Measurements from ENCODE around the gene SLC6A20.

The SLC6A20 gene

DNA sequence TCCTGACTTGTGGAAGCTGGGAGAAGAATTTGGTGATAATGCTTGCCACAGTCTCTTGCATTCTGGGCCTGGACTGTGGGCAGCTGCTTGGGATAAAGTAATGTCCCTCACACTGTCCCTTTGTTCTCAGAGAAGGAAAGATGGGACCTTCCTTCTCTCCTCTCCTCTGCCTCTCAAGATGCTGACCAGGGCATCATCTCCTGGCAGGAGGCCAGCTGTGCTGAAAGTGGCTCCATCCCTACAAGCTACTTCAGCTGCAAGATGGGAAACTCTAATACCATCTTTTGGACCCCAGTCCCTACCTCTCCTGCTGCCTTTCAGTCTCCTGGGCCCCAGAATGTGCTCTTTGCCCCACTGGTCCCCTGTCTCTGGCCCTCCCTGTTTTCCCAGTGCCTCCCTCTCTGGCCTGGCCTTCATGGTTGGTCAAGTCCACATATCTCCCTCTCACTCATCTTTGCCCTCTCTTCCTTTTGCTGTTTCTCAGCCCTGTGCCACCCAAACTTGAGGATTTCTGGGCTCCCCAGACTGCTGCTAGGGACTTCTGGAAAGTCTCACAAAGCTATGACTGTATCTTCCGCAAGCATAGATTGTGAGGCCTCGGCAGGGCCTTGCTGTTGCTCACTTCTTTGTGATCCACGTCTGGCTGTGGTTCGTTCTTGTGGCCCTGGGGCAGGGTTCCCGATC is 7.1 kb upstream of the SLC6A20 start:
- intact Hi-C loops (cut with DNase I): no loop called here
- no peak for DNase-seq

DNA sequence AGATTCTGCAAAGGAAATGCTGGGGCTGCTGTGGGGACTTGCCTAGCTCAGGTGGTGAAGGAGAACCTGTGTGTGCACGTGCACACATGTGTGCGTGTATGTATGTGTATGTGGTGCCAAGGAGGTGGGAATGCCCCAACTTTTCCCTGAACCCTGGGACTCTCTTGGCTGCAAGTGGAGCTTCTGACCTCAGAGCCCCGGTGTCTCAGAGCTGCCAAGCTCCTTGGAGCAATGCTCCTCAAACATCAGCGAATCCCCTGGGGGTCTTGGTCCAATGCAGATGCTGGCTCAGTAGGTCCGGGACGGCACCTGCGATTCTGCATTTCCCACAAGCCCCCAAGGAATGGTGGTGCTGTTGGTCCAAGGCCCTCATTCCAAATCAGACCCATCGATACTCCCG is 5.8 kb upstream of the SLC6A20 start:
- no peak for DNase-seq
- intact Hi-C loops (cut with DNase I): no loop called here

DNA sequence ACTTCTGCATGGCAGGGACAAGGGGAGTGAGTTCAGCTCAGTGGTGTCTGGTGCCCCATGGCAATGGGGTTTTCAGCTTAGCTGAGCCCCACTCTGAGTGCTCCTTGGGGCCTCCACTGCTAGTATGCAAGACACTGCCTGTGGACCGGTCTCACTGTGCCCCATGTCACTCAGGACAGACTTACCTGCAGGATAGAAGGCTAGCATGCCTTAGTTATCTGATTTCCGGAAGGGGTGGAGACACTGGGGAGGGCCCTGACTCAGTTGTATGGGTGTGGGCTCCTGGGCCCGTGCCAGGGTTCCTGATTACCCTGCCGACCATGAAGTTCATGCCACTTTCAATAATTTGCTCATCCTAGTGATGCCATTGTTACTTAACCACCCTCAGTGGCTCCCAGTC is 4.3 kb upstream of the SLC6A20 start:
- intact Hi-C loops (cut with DNase I): no loop called here
- no peak for DNase-seq

DNA sequence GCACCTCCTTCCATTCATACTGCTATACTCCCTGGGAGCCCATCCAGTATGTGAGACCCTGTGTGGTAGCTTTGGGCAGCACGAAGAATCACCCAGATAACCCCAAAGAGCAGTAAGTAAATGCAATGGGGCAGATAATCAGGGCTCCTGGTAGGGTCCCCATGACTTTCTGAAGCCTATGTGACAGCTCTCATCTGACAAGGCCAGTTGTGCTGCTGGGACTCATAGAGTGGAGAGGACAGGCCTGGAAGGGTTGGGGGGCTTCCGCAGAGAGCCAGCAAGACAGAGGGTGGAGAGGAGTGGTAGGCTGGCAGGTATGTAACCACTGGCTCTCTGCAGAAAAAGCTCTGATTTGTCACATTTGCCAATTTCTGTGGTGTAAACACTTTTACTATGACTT is 3.2 kb upstream of the SLC6A20 start:
- DNase-seq: no peak
- intact Hi-C loops (cut with DNase I): no loop called here

DNA sequence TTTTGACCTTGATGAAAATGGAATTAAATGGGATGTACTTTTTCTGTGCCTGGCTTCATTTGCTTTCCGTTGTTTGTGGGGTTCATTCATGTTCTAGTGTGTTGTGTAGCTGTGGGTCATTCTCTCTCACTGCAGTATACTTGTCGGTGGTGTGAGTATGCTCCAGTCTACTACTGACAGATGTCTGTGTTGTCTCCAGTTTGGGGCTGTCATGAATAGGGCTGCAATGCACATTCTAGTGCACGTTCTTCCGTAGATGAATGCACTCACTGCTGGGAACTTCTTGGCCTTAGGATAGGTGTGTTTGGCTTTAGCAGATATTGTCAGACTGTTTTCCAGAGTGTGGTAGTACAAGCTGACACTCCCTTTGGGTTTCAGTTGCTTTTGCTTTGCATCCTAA is 1.7 kb upstream of the SLC6A20 start:
- intact Hi-C loops (cut with DNase I): no loop called here
- no peak for DNase-seq

DNA sequence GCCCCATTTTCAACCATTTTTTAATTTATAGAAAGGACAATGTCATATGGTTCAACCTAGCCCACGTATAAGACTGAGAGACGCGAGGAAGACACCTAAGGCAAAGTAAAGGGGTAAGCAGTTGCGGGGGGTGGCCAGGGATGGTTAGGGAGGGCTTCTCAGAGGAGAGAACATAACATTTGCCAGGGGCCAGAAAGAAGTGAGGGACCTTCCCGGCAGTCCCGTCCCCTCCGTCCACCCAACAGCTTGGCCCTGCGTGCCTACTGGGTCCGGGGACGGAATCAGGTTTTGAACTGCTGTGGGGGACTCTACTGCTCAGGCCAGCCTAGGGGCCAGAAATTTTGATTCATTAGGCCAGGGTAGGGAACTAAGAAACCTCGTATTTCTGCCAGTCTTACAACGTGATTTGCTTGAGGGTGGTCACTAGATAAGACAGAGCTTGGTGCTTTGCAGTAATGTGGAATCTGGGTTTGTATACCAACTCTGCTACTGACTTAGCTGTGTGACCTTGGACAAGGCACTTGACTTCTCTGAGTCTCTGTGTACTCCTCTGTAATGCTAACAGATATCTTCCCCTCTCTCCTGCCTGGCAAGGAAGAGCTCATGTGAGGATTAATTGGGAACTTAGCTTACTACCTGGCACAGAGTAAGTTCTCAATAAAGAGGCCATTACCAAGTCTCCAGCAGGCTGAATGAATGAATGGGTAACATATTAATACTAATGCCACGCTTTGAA is 734 bp upstream of the SLC6A20 start:
- no peak for DNase-seq
- intact Hi-C loops (cut with DNase I): no loop called here

DNA sequence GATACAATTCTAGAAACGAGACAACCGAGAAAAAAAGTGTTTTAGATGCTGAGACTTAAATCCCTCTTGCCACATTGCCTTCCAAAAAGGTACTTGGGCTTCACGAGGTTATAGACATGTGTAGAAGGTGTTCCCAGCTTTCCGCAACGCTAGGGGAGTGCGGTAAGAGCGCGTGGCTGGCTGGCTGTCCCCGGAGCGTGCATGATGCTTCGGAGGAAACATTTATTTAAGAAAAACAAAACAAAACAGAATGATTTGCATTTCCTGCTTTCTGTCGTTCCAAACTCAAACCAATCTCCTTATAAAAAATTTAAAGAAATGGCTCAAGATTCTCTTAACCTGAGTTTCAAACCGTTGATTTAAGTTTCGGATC is 841 bp downstream of the SLC6A20 start:
- intact Hi-C loops (cut with DNase I): no loop called here
- no peak for DNase-seq

DNA sequence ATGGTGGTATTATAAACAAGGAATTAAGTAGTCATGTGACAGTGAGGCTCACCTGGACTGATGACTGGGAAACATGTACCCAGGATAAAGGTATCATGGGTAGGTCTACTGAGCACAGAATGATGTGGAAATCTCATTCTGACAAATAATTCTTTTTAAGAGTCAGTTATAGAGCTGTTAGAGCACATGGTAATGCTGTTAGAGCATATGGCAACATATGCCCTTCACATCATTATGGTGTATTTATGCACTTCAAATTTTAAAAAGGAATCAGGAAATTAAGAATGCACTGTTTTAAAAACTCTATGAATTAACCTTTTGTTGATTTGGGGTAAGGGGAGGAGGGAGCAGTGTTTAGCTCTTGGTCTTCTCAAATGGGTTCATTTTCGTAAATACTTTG is 1.7 kb downstream of the SLC6A20 start:
- DNase-seq: no peak
- intact Hi-C loops (cut with DNase I): no loop called here

DNA sequence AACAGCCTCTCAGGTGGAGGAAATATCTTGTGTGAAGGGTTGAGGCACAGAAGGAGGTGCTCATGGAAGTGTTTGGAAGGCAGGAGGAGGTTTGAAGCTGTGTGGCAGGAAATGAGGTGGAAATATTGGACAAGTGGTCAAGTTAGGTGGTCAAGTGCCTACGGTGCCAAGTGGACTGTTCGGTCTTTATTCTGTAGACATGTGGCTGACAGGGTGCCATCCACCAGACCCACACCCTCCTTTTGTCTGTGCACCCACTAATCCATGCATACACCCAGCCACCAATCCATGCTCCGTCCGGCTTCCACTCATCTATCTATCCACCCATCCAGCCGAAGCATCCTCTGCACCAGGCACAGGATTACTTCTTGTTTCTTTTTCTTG is 2.2 kb downstream of the SLC6A20 start:
- no peak for DNase-seq
- intact Hi-C loops (cut with DNase I): no loop called here

DNA sequence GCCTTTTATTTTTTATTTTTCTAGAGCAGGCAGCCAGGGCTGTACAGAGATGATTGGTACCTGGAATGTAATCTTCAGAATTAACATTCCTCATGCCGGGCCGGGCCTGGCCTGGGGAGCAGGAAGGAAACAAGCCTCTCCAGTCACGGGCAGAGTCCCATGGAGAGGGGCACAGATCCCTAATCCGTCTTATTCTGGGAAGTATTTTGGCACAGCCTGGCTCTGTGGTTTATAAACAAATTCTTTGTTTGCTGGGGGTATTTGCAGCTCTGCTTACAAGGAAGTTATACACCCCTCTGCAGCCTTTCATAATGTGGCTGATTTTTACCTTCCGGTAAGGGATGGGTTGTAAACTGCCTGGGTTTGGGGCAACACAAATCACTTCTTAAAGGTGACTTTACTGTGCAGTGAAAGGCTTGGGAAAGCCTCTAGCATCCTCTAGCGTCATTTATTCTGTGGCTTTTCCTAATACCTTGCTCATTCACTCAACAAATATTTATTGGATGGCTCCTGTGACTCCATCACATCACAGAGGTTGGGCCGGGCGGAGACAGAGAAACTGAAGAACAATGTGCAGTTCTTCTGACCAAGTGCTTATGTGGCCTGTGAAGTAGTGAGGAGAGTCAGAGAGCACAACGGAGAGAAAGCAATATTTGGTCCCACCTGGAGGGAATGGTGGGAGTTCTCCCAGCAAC is 2.7 kb downstream of the SLC6A20 start:
- no peak for DNase-seq
- intact Hi-C loops (cut with DNase I): no loop called here

DNA sequence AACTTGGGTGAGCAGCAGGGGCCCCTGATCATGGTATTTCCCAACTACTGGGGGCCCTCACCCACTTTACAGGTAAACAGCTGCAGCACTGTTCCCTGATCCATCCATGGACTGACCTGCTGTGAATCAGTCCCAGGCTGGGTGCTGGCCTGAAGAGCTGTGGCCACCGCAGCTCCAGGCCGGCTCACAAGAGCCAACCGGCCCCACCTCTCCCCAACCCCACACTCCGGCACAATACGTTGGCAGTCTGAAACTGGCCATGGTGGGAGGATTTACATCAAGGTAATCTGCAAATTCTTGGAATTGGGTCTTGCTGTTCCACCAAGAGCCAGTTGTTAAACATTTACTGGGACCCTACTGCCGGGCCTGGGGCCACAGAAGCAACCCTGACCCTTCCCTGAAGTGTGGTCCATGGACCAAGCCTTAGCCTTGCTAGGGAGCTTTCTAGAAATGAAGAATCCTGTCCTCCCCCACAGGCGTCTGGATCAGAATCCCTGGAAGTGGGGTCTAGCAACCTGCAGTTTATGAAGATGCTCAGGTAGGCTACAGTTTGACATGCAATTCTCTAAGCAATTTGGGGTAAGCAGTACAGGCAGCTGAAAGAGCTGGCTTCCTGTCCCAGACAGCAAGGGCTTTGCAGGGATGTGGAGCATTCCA is 3.7 kb downstream of the SLC6A20 start:
- intact Hi-C loops (cut with DNase I): no loop called here
- DNase-seq: no peak

DNA sequence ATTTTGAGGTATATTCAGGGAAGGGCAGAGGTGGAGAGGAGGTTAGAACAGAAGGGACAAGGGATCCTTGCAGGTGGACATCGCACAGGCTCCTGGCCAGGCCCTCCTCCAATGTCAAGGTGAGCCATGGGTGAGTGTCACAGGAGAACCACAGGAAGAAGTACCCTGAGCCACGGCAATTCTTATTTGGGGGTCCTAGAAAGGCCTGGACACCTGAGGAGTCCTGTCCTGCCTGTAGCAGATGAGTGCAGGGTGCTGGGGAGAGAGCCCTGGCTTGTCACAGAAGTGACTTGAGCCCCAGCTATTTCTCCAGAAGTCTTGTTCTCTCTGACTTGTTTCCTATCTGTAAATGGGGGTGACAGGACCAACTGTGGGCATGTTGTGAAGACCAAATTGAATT is 4.3 kb downstream of the SLC6A20 start:
- no peak for DNase-seq
- intact Hi-C loops (cut with DNase I): no loop called here

DNA sequence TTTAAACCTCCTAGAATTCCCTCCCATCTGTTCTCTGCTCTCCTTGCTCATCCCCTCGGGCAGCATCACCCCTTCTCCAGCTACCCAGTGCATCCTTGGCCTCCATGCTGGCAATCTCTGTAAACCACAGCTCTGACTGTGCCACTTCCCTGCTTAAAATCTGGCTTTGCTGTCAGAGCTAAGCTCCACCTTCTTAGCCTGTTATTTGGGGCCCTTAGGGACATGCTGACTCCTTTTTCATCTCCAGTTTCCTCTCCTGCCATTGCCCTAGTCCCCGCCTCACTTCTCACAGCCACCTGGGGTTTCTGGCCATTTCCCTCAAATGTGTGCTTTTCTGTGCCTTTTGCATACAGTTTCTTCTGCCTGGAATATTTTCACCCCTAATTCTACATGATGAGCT is 5.7 kb downstream of the SLC6A20 start:
- intact Hi-C loops (cut with DNase I): no loop called here
- DNase-seq: no peak

DNA sequence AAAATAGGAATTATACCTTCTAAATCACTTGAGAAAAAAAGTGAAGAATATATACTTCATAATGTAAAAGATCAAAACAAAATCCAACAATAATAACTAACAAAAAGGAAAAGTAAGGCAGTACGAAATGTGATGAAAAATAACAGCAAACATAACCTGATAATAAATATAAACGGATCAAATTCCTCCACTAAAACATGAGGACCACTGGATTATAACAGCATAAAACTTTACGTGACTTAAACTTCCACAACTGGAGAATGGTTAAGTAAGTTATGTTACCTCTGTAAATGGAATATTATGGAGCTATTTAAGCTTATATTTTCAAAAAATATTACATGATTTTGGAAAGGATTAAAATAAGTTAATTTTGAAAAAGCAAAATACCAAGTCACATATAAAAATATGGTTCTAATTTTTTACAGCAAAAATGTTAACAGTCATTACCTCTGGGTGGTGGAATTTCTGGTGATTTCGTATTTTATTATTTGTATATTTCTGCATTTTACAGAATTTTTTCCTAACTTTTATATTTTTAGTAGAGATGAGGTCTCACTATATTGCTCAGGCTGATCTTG is 7.0 kb downstream of the SLC6A20 start:
- intact Hi-C loops (cut with DNase I): no loop called here
- DNase-seq: no peak

DNA sequence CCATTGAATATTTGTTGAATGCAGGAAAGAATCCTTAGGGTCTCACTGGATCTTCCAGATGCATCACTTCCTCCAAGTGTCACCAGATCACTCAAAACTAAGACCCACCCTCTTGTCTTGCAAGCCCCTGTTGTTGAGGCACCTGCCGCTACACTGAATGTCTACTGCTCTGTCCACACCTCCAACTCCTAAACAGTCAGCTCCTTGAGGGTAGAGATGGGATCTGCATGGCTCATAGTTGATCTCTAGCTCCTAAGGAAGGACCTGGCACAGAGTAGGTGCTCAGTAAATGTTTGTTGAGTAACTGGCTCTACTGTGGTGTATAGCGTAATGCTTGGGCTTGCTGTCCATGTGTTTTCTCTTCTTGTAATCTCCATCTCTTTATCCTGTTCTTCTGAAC is 8.8 kb downstream of the SLC6A20 start:
- intact Hi-C loops (cut with DNase I): no loop called here
- no peak for DNase-seq

DNA sequence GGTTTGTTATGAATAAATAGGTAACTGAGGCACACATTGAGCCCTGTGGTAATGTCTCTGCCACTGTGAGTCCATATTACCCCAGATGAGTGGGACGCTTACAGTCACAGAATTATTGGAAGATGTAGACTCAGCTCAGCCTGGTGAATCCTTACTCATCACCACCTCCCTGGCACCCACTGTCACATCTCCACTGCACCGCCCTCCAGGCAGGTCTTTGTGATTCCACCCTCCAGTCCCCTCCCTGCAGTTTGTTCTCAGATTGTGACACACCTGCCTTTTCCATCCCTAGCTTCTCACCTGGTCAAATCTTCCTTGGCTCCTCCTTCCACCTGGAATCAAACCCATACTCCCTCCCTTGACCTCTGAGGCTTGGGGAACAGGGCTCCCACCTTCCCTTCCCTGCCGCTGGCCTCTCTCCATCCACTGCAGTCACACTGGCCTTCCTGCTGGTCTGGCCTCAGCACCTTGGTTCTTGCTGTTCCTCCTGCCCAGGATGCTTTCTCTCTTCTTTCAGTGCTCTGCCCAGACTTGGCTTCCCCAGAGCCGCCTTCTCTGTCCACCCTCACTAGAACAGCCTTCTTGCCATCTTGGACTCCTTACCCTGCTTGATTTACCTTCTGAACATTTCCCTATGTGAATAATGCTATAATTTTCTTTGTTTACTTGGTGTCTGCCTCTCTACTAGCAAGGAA is 9.4 kb downstream of the SLC6A20 start:
- intact Hi-C loops (cut with DNase I): no loop called here
- DNase-seq: no peak

DNA sequence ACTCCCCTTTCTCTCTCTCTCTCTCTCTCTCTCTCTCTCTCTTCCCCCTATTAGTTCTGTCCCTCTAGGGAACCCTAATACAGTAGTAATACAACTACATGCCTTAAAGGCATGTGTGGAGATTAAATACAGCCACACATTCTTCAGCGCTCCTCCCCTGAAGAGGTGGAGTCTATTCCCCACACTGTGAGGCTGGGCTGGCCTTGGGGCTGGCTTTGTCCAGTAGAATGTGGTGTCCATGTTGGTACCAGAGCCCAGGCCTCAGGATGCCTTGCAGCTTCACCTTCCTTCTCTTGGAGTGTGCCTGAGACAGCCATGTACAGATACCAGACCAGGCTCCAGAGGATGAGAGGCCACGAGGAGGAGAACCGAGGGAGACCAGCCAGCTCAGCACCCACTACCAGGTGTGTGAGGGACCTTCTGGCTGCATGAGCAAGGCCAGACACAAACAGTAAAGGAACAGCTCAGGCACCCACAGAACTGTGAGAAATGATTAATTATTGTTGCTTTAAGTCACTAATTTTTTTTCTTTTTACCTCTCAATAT is 10.7 kb downstream of the SLC6A20 start:
- no peak for DNase-seq
- intact Hi-C loops (cut with DNase I): no loop called here

DNA sequence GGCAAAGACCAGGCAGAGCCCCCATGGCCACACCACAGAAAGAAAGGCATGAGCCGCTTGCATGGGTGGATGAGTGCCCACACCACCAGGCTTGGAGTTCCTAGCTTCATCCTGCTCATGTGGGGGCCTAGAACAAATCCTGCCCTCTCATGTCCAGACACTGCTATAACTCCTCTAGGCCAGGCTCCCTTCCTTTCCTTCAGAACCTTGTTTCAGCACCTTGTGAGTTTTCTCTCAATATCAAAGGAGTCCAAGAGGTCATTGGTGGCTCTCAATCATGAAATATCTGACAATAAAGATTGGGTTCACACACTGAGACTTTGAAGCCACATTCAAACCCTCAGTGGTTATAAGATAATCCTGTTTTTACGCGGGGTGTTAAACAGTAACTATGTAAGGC is 12.7 kb downstream of the SLC6A20 start:
- intact Hi-C loops (cut with DNase I): no loop called here
- no peak for DNase-seq

DNA sequence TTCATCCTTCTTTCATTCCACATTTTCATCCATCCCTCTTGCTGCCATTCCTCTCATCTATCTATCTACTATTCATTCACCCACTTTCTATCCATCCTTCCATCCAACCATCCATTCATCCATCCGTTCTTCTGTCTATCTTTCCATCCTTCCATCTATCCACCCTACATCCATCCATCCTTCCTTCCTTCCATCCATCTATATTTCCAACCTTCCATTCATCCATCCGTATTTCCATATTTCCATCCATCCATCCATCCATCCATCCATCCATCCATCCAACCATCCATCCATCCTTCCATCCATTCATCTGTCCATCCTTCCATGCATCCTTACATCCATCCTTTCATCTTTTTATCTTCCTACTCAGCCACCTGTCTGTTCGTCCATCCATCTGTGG is 14.0 kb downstream of the SLC6A20 start:
- DNase-seq: no peak
- intact Hi-C loops (cut with DNase I): no loop called here

DNA sequence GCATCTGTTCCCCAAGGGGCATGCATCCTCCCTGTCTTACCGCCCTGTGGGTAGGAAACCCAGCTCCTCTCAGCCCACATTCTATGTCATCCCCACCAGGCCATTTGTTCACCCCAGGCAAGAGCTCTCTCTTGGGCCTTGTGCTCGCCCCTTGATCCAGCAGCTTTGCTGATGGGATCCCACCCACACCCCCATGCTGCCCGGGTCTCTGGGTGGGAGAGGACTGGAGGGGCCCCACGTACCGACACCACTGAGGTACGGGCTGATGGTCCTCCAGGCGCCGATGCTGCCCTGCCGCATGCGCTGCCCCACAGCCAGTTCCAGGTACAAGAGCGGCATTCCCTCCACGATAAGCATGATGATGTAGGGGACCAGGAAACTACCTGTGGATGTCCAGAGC is 14.5 kb downstream of the SLC6A20 start:
- intact Hi-C loops (cut with DNase I): no loop called here
- no peak for DNase-seq

All from posterior cingulate gyrus (tissue), 11 donors.